Type B pancreatic cell (in vitro differentiated cells): ENCODE results near the gene GREB1L. TPM values are rescaled to one million over a fixed set of nuclear protein-coding genes. Genes with fewer than 3 reads are reported as not detected.

Source experiments
- DNase-seq: peaks from one replicate; pipeline ENCODE4 v3.0.0; 2021; ENCODE audit warnings: mixed read lengths; ENCODE audit not compliant: unreplicated experiment; ENCODE audit errors: extremely low spot score
- H3K27ac Mint-ChIP-seq: 2 replicates; pipeline ENCODE4 v1.8.0; 2021; ENCODE audit warnings: mild to moderate bottlenecking, mixed read lengths
- H3K27me3 Mint-ChIP-seq: 2 replicates; pipeline ENCODE4 v1.8.0; 2021; ENCODE audit warnings: mixed read lengths
- H3K36me3 Mint-ChIP-seq: 2 replicates; pipeline ENCODE4 v1.8.0; 2021; ENCODE audit warnings: mixed read lengths
- H3K4me1 Mint-ChIP-seq: one replicate; pipeline ENCODE4 v1.8.0; 2021; ENCODE audit warnings: mixed read lengths; ENCODE audit not compliant: unreplicated experiment
- H3K4me3 Mint-ChIP-seq: 2 replicates; pipeline ENCODE4 v1.8.0; 2021; ENCODE audit warnings: mild to moderate bottlenecking, mixed read lengths
- H3K9me3 Mint-ChIP-seq: 2 replicates; pipeline ENCODE4 v1.8.0; 2021; ENCODE audit warnings: mixed read lengths
- CTCF ChIP-seq: fragments of 200-600 bp; sonication (generic); conservative IDR thresholded peaks from 2 replicates; pipeline ENCODE4 v1.5.0; 2021; ENCODE audit warnings: antibody characterized with exemption, mild to moderate bottlenecking
- total RNA-seq: library from RNA; stranded (reverse); gene quantifications from 2 replicates; pipeline ENCODE4 v1.2.1, GENCODE V29; 2021; ENCODE audit warnings: low replicate concordance

GREB1L gene
- total RNA-seq, 1 donor from 2014 or later = 6.5 TPM

GRCh38 chr18:21457179-21457535, 215.1 kb downstream of the GREB1L start:
- Mint-ChIP-seq H3K4me3 (no peak overlapping the region), H3K4me1 (peaks cover 13% of the 10 kb centered on the region), H3K27me3 (no peaks in the 10 kb centered on the region), H3K36me3 (no peaks in the 10 kb centered on the region), H3K9me3 (no peaks in the 10 kb centered on the region), H3K27ac (no peak overlapping the region)
- TF ChIP-seq CTCF = no peak
- no peak for DNase-seq

- Mint-ChIP-seq H3K27me3 (no peaks in the 10 kb centered on the region), H3K4me1 (peaks cover 4% of the 10 kb centered on the region), H3K27ac (no peak overlapping the region), H3K36me3 (no peaks in the 10 kb centered on the region), H3K4me3 (no peak overlapping the region), H3K9me3 (no peaks in the 10 kb centered on the region)
- no peak for DNase-seq
- no peak for TF ChIP-seq CTCF
These were observed 216.3 kb downstream of the GREB1L start for GRCh38 chr18:21458310-21458709.

GRCh38 chr18:21458788-21459187, 216.8 kb downstream of the GREB1L start:
- H3K4me3 Mint-ChIP-seq = no peak overlapping the region
- no peaks in the 10 kb centered on the region for H3K9me3 Mint-ChIP-seq
- H3K27ac Mint-ChIP-seq = no peak overlapping the region
- H3K36me3 Mint-ChIP-seq = no peaks in the 10 kb centered on the region
- H3K4me1 Mint-ChIP-seq = no peaks in the 10 kb centered on the region
- no peaks in the 10 kb centered on the region for H3K27me3 Mint-ChIP-seq
- no peak for DNase-seq
- TF ChIP-seq CTCF = no peak

GRCh38 chr18:21459706-21460286, 217.8 kb downstream of the GREB1L start:
- H3K27me3 Mint-ChIP-seq = no peaks in the 10 kb centered on the region
- H3K9me3 Mint-ChIP-seq = no peaks in the 10 kb centered on the region
- H3K27ac Mint-ChIP-seq = no peak overlapping the region
- no peak for DNase-seq
- no peak overlapping the region for H3K4me3 Mint-ChIP-seq
- H3K4me1 Mint-ChIP-seq = no peaks in the 10 kb centered on the region
- TF ChIP-seq CTCF = no peak
- no peaks in the 10 kb centered on the region for H3K36me3 Mint-ChIP-seq

- no peak for TF ChIP-seq CTCF
- DNase-seq = no peak
- no peaks in the 10 kb centered on the region for H3K36me3 Mint-ChIP-seq
- no peak overlapping the region for H3K4me3 Mint-ChIP-seq
- no peaks in the 10 kb centered on the region for H3K27me3 Mint-ChIP-seq
- no peaks in the 10 kb centered on the region for H3K9me3 Mint-ChIP-seq
- no peak overlapping the region for H3K27ac Mint-ChIP-seq
- H3K4me1 Mint-ChIP-seq = no peaks in the 10 kb centered on the region
These were observed 219.4 kb downstream of the GREB1L start for GRCh38 chr18:21461460-21461859.

- no peaks in the 10 kb centered on the region for H3K9me3 Mint-ChIP-seq
- H3K27me3 Mint-ChIP-seq = no peaks in the 10 kb centered on the region
- H3K36me3 Mint-ChIP-seq = no peaks in the 10 kb centered on the region
- no peak for TF ChIP-seq CTCF
- H3K27ac Mint-ChIP-seq = no peak overlapping the region
- no peaks in the 10 kb centered on the region for H3K4me1 Mint-ChIP-seq
- no peak overlapping the region for H3K4me3 Mint-ChIP-seq
- DNase-seq = no peak
These were observed 221.7 kb downstream of the GREB1L start for GRCh38 chr18:21463718-21464117.
